Endodermal cell (in vitro differentiated cells): ENCODE results near the gene ZNF814. TPM values are rescaled to one million over a fixed set of nuclear protein-coding genes. Genes with fewer than 3 reads are reported as not detected.

Experiments
- DNase-seq: peaks from one replicate; pipeline ENCODE4 v3.0.0-alpha.2; 2017
- H3K27ac ChIP-seq: 2 replicates; pipeline ENCODE4 v1.5.1; 2013; ENCODE audit warnings: mild to moderate bottlenecking, low read depth, low read length, moderate library complexity
- H3K27me3 ChIP-seq: 2 replicates; pipeline ENCODE4 v1.6.1; 2013; ENCODE audit warnings: mild to moderate bottlenecking, low read length, moderate library complexity; ENCODE audit not compliant: insufficient read depth, control insufficient read depth, poor library complexity, severe bottlenecking
- H3K36me3 ChIP-seq: 2 replicates; pipeline ENCODE4 v1.7.0; 2013; ENCODE audit warnings: mild to moderate bottlenecking, low read length, moderate library complexity; ENCODE audit not compliant: control insufficient read depth, insufficient read depth
- H3K4me1 ChIP-seq: one replicate; pipeline ENCODE4 v1.7.0; 2013; ENCODE audit warnings: low read length; ENCODE audit not compliant: control insufficient read depth, insufficient read depth
- H3K4me3 ChIP-seq: 2 replicates; pipeline ENCODE4 v1.5.1; 2013; ENCODE audit warnings: mild to moderate bottlenecking, low read length, moderate library complexity
- H3K9ac ChIP-seq: 2 replicates; pipeline ENCODE4 v1.6.1; 2013; ENCODE audit warnings: mild to moderate bottlenecking, low read length, moderate library complexity; ENCODE audit not compliant: poor library complexity, severe bottlenecking; ENCODE audit errors: extremely low read depth
- H3K9me3 ChIP-seq: 2 replicates; pipeline ENCODE4 v1.6.1; 2013; ENCODE audit warnings: mild to moderate bottlenecking, low read length, moderate library complexity; ENCODE audit not compliant: control insufficient read depth
- H3K27ac Mint-ChIP-seq: 2 replicates; pipeline ENCODE4 v1.8.0; 2020; ENCODE audit warnings: mixed read lengths
- H3K27me3 Mint-ChIP-seq: 2 replicates; pipeline ENCODE4 v1.8.0; 2021; ENCODE audit warnings: mild to moderate bottlenecking, mixed read lengths; ENCODE audit not compliant: insufficient read depth
- H3K36me3 Mint-ChIP-seq: 2 replicates; pipeline ENCODE4 v1.8.0; 2020; ENCODE audit warnings: low read depth, mixed read lengths
- H3K4me1 Mint-ChIP-seq: 2 replicates; pipeline ENCODE4 v1.8.0; 2020; ENCODE audit warnings: mixed read lengths
- H3K4me3 Mint-ChIP-seq: 2 replicates; pipeline ENCODE4 v1.8.0; 2020; ENCODE audit warnings: mild to moderate bottlenecking, moderate library complexity, mixed read lengths
- H3K9me3 Mint-ChIP-seq: 2 replicates; pipeline ENCODE4 v1.8.0; 2020; ENCODE audit warnings: mild to moderate bottlenecking, mixed read lengths
- WGBS, 2 experiments: methylation state at CpG; one replicate each; pipeline versions ENCODE4 v1.1.5 to v1.1.7; 2013; ENCODE audit warnings: missing lambda C conversion rate in 2 of 2, mixed read lengths in 1 of 2; ENCODE audit not compliant: insufficient coverage in 1 of 2, insufficient read length in 1 of 2; 5-methylcytosine and 5-hydroxymethylcytosine counted together
- total RNA-seq, 2 donors: library from RNA; stranded (reverse); fragmentation: NEBNext Ultra II Directional in 1 of 2; extraction: Animal tissue kit (Norgen Biotek cat#: 25700) in 1 of 2; gene quantifications; 2 replicates in 1 of 2; 3 replicates in 1 of 2; pipeline ENCODE4 v1.2.1, GENCODE V29; 2021
- TF ChIP-seq, protein P1 (sequence below): fragments of 200-600 bp; sonication (generic); conservative IDR thresholded peaks from 2 replicates; pipeline ENCODE4 v1.5.0; 2021; ENCODE audit warnings: antibody characterized with exemption, mild to moderate bottlenecking

Gene ZNF814
- total RNA-seq, 2 donors from 2014 or later: 54.7 to 63.0 TPM

DNA sequence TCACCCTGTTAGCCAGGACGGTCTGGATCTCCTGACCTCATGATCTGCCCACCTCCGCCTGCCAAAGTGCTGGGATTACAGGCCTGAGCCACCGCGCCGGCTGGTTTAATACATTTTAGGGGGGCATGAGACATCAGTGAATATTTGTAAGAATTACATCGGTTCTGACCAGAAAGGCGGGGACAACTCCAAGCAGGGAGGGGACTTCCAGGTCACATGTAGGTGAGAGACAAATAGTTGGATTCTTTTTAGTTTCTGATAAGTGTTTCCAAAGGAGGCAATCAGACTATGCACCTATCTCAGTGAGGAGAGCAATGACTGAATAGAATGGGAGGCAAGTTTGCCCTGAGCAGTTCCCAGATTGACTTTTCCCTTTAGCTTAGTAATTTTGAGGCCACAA lies 70.5 kb downstream of the ZNF814 start:
- no peak overlapping the region for H3K9ac ChIP-seq
- no peaks in the 10 kb centered on the region for H3K27me3 ChIP-seq
- Mint-ChIP-seq H3K4me3 (peak overlapping the region; percentile 95), H3K9me3 (no peaks in the 10 kb centered on the region), H3K27me3 (no peaks in the 10 kb centered on the region), H3K4me1 (peaks cover 43% of the 10 kb centered on the region), H3K27ac (peak overlapping the region; percentile 97), H3K36me3 (peaks cover 19% of the 10 kb centered on the region)
- WGBS, 2 experiments: 79 to 92% methylated on average over 7 of the region's 7 CpGs
- peaks cover 14% of the 10 kb centered on the region for H3K4me1 ChIP-seq
- no peak overlapping the region for H3K27ac ChIP-seq
- H3K9me3 ChIP-seq: no peaks in the 10 kb centered on the region
- TF ChIP-seq, protein P1, sequence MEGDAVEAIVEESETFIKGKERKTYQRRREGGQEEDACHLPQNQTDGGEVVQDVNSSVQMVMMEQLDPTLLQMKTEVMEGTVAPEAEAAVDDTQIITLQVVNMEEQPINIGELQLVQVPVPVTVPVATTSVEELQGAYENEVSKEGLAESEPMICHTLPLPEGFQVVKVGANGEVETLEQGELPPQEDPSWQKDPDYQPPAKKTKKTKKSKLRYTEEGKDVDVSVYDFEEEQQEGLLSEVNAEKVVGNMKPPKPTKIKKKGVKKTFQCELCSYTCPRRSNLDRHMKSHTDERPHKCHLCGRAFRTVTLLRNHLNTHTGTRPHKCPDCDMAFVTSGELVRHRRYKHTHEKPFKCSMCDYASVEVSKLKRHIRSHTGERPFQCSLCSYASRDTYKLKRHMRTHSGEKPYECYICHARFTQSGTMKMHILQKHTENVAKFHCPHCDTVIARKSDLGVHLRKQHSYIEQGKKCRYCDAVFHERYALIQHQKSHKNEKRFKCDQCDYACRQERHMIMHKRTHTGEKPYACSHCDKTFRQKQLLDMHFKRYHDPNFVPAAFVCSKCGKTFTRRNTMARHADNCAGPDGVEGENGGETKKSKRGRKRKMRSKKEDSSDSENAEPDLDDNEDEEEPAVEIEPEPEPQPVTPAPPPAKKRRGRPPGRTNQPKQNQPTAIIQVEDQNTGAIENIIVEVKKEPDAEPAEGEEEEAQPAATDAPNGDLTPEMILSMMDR: no peak
- DNase-seq: peak; percentile 59
- no peak overlapping the region for H3K4me3 ChIP-seq
- peaks cover 13% of the 10 kb centered on the region for H3K36me3 ChIP-seq

DNA sequence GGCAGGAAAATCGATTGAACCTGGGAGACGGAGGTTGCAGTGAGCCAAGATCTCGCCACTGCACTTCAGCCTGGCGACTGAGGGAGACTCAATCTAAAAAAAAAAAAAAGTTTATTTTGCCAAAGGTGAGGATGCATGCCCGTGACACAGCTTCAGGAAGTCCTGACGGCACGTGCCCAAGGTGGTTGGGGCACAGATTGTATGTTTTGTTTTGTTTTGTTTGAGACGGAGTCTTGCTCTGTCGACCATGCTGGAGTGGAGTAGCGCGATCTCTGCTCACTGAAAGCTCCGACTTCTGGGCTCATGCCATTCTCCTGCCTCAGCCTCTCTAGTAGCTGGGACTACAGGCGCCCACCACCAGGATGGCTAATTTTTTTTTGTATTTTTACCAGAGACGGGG lies 70.9 kb downstream of the ZNF814 start:
- TF ChIP-seq, protein P1: no peak
- DNase-seq: no peak
- H3K9me3 ChIP-seq: no peaks in the 10 kb centered on the region
- Mint-ChIP-seq H3K9me3 (no peaks in the 10 kb centered on the region), H3K4me1 (peaks cover 43% of the 10 kb centered on the region), H3K27me3 (no peaks in the 10 kb centered on the region), H3K36me3 (peaks cover 20% of the 10 kb centered on the region), H3K4me3 (no peak overlapping the region), H3K27ac (peak overlapping the region; percentile 97)
- H3K4me1 ChIP-seq: peaks cover 14% of the 10 kb centered on the region
- no peak overlapping the region for H3K9ac ChIP-seq
- no peak overlapping the region for H3K27ac ChIP-seq
- no peaks in the 10 kb centered on the region for H3K27me3 ChIP-seq
- 95 to 96% methylated on average over 9 to 14 of the region's 14 CpGs for WGBS, 2 experiments
- H3K4me3 ChIP-seq: no peak overlapping the region
- H3K36me3 ChIP-seq: peaks cover 17% of the 10 kb centered on the region

DNA sequence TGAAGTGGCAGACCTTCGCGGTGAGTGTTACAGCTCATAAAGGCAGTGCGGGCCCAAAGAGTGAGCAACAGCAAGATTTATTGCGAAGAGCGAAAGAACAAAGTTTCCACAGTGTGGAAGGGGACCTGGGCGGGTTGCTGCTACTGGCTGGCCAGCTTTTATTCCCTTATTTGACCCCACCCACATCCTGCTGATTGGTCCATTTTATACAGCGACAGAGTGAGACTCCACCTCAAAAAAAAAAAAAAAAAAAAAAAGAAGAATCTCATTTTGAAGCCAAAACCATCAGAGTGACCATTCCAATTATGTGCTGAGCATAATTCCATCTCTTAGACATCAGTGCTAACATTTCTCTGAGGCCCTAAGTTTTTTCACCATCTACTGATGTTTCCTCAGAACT lies 72.2 kb downstream of the ZNF814 start:
- Mint-ChIP-seq H3K27ac (no peak overlapping the region), H3K36me3 (peaks cover 20% of the 10 kb centered on the region), H3K9me3 (no peaks in the 10 kb centered on the region), H3K4me1 (peaks cover 41% of the 10 kb centered on the region), H3K27me3 (no peaks in the 10 kb centered on the region), H3K4me3 (no peak overlapping the region)
- TF ChIP-seq, protein P1: no peak
- H3K9me3 ChIP-seq: no peaks in the 10 kb centered on the region
- peak; percentile 63 for DNase-seq
- peaks cover 16% of the 10 kb centered on the region for H3K36me3 ChIP-seq
- no peaks in the 10 kb centered on the region for H3K27me3 ChIP-seq
- no peak overlapping the region for H3K27ac ChIP-seq
- 95 to 98% methylated on average over 6 to 7 of the region's 7 CpGs for WGBS, 2 experiments
- H3K4me3 ChIP-seq: no peak overlapping the region
- peaks cover 14% of the 10 kb centered on the region for H3K4me1 ChIP-seq
- H3K9ac ChIP-seq: no peak overlapping the region
